Kidney epithelial cell (primary cell): Measurements from ENCODE around the gene AMOTL1. TPM values are rescaled to one million over a fixed set of nuclear protein-coding genes. Genes with fewer than 3 reads are reported as not detected.

ENCODE experiments used
- DNase-seq: peaks from one replicate; pipeline ENCODE4 v3.0.0-alpha.2; 2010; ENCODE audit warnings: low read depth
- H3K27me3 ChIP-seq: 2 replicates; pipeline ENCODE4 v1.6.0; 2011; ENCODE audit warnings: low read length; ENCODE audit not compliant: control insufficient read depth, insufficient read depth
- H3K36me3 ChIP-seq: 2 replicates; pipeline ENCODE4 v1.5.1; 2011; ENCODE audit warnings: low read length; ENCODE audit not compliant: control insufficient read depth, insufficient read depth
- H3K4me3 ChIP-seq: 2 replicates; pipeline ENCODE4 v1.5.1; 2011; ENCODE audit warnings: low read depth, mild to moderate bottlenecking, control low read depth, low read length
- total RNA-seq: library from RNA; depleted of rRNA; stranded (reverse); fragments of >200 nt; gene quantifications from 2 replicates; pipeline ENCODE4 v1.2.3, GENCODE V29; 2015
- TF ChIP-seq, protein P1 (sequence below): IDR thresholded peaks from 2 replicates; pipeline ENCODE4 v1.5.1; 2011; ENCODE audit warnings: mild to moderate bottlenecking, moderate library complexity, low read length, control low read depth, inconsistent platforms; ENCODE audit not compliant: insufficient read depth, poor library complexity, severe bottlenecking

Gene AMOTL1
- 48.8 TPM in 2 replicates for total RNA-seq

DNA sequence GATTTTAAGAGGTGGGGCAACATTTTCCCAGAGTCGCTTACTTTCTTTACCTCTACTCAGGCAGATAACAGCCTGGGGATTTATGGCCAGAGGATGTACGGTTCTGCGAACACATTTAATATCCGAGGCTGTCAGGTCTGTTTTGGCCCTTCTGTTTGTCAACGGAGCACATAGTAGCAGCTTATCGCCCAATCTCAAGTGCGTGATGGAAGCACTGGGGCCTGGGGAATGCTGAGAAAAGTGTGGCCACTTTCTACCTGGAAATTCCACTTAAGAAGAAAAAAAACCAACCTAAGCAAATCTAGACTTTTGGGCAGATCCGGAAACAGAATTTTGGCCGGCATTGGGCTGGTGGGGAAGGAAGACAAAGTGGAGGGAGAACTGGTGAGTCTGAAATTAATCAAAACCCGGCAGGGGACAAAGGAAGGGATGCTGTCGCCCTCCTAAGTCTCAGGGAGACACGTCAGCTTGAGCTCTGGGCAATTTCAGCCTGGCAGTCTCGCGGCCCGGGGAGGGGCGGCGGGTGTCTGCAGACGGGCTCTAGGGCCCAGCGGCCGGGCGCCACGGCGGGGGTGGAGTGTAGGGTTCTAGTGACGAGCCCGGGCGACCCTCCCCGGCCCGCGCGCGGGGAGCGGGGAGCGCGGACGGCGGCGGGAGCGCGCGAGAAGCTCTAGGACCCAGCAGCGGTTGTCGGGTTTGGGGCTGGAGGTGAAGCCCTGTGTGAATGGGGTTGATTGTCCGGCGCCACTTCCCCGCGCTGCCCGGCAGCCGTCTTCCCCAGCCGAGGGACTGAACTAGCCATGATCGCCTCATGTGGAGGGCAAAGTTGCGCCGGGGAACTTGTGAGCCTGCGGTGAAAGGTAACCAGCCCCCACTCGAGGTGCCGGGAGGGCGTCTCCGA is at the start of gene AMOTL1:
TSS of gene AMOTL1 (plus strand) at position 656 of the 901 bp plus-strand sequence. CDS start at position 812, 156 bp downstream.
- TF ChIP-seq, protein P1, sequence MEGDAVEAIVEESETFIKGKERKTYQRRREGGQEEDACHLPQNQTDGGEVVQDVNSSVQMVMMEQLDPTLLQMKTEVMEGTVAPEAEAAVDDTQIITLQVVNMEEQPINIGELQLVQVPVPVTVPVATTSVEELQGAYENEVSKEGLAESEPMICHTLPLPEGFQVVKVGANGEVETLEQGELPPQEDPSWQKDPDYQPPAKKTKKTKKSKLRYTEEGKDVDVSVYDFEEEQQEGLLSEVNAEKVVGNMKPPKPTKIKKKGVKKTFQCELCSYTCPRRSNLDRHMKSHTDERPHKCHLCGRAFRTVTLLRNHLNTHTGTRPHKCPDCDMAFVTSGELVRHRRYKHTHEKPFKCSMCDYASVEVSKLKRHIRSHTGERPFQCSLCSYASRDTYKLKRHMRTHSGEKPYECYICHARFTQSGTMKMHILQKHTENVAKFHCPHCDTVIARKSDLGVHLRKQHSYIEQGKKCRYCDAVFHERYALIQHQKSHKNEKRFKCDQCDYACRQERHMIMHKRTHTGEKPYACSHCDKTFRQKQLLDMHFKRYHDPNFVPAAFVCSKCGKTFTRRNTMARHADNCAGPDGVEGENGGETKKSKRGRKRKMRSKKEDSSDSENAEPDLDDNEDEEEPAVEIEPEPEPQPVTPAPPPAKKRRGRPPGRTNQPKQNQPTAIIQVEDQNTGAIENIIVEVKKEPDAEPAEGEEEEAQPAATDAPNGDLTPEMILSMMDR = no peak
- Histone ChIP-seq H3K4me3 (peak within 1 kb of the TSS; percentile 84), H3K27me3 (no peaks in the 10 kb centered on the region), H3K36me3 (no peaks in the 10 kb centered on the region)
- peak; percentile 74 for DNase-seq

GRCh38 chr11:94719876-94720275 is 48.3 kb upstream of the AMOTL1 start:
- Histone ChIP-seq H3K27me3 (no peaks in the 10 kb centered on the region), H3K4me3 (no peak overlapping the region), H3K36me3 (no peaks in the 10 kb centered on the region)
- DNase-seq = no peak
- TF ChIP-seq, protein P1 = no peak

DNA sequence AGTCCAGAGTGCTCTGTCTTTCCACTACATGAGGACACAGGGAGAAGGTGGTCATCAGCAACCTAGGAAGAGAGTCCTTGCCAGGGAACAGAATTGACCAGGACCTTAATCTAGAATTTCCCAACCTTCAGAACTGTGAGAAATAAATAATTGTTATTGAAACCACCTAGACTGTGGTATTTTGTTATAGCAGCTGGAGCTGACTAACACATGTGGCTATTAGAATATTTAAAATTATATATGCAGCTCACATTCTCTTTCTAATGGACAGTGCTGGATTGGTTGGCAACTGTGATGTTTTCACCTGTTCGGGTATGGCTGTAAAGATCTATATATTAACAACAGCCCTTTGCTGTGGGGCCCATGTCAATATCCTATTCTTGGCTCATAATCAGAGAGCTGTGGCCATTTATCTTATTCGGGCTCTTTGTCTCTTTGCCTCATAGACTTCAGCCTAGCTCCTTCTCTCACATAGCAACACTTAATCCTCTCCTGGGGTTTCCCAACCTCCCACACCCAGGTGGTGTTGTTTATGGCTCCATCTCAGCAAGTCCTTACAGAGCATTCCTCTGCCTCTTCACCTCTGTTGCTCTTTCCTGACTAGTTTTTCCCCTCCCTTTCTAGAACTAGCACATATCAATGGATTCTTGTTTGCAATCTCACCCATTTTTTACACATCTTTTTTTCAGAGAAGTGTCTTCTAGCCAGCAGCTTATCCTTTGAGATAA is 46.4 kb upstream of the AMOTL1 start:
- no peaks in the 10 kb centered on the region for H3K36me3 ChIP-seq
- no peak overlapping the region for H3K4me3 ChIP-seq
- no peaks in the 10 kb centered on the region for H3K27me3 ChIP-seq
- TF ChIP-seq, protein P1 = no peak
- no peak for DNase-seq

DNA sequence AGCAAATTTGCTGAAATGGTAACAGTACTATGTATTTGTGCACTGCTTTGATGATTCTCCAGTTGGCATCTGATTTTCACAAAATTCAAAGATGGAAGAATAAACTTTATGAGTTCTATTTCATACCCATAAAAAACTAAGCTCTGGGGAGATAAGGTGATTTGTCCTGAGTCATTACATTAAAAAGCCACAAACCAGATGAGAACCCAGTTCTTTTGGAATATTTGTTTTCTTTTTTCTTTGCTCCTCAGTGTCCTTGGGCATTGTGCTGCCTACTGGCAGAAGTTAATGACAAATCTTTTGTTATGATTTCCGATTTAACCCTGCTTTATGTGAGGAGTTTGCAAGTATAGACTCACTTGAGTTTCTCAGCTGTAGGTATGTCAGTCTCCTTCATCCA is 45.4 kb upstream of the AMOTL1 start:
- H3K4me3 ChIP-seq = no peak overlapping the region
- TF ChIP-seq, protein P1 = no peak
- H3K36me3 ChIP-seq = no peaks in the 10 kb centered on the region
- DNase-seq = no peak
- no peaks in the 10 kb centered on the region for H3K27me3 ChIP-seq

DNA sequence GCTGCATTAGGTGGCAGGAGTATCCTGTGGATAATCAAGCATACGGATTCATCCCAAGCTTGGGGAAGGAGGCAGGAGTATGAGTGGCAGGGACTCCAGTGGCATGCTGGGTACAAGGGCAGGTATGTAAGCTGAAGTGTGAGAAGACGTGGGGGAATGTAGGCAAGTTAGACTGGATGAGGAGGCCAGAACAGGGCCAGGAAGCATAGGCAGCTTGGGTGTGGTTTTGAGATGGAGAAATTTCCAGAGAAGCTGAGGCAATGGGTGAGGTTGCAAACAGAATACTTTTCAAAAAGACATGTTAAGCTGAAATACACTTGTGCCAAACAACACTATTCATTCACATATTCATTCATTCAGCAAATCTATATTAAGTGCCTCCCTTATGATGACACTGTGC is 43.1 kb upstream of the AMOTL1 start:
- DNase-seq = no peak
- H3K27me3 ChIP-seq = no peaks in the 10 kb centered on the region
- TF ChIP-seq, protein P1 = no peak

More for the DNA sequence above, 43.1 kb upstream of the AMOTL1 start:
- H3K4me3 ChIP-seq = no peak overlapping the region
- no peaks in the 10 kb centered on the region for H3K36me3 ChIP-seq
